HG03571 (cell line): ENCODE data around the gene ANK2.

Source experiments
- ATAC-seq: cut with Tn5 transposase; IDR thresholded peaks from one replicate; pipeline ENCODE4 v1.9.1; 2021; ENCODE audit not compliant: unreplicated experiment

ANK2 gene

GRCh38 chr4:113049421-113050370, at the start of gene ANK2:
Gene ANK2, plus strand, starts transcription at chr4:113049653. Its CDS starts 76 bp downstream, at chr4:113049729.
- no peak for ATAC-seq

DNA sequence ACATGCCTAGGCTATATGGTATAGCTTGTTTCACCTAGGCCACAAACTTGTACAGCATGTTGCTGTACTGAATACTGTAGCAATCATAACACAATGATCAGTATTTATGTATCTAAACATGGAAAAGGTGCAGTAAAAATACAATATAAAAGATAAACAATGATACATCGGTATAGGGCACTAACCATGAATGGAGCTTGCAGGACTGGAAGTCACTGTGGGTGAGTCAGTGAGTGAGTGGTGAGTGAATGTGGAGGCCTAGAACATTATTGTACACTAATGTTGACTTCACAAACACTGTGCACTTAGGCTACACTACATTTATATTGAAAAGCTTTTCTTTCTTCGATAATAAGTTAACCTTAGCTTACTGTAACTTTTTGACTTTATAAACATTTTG, 45.6 kb upstream of the ANK2 start:
- ATAC-seq, result no peak

DNA sequence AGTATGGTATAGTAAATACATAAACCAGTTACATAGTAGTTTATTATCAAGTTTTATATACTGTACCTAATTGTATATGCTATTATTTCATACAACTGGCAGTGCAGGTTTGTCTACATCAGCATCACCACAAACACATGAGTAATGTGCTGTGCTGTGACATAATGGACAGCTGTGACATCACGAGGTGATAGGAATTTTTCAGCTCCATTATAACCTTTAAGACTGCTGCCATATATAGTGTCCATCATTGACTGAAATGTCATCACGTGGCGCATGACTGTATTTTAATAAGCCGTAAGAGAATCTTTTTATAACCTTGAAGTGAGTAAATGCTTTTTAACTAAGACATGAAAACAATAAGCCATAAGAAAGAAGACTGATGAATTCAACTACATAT, 44.8 kb upstream of the ANK2 start:
- no peak for ATAC-seq

GRCh38 chr4:113006632-113007031, 42.8 kb upstream of the ANK2 start:
- no peak for ATAC-seq

DNA sequence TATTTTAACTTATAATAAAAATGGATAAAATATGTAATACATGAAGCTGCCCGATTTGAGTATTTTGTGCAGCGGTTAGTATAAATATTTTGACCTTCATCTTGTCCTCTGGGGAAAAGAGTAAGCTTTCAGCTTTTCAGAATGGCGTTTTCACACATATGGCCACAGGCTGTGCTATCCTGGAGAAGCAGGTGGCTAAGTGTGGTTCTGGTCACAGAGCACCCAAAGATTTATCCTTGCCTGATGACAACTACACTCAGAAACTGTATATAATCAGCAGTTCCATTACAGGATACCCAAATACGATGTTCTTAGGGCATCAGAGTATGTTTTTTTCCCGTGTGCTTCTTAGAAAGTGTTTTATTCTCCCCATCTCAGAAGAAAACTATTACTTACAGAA, 42.3 kb upstream of the ANK2 start:
- ATAC-seq, result no peak

DNA sequence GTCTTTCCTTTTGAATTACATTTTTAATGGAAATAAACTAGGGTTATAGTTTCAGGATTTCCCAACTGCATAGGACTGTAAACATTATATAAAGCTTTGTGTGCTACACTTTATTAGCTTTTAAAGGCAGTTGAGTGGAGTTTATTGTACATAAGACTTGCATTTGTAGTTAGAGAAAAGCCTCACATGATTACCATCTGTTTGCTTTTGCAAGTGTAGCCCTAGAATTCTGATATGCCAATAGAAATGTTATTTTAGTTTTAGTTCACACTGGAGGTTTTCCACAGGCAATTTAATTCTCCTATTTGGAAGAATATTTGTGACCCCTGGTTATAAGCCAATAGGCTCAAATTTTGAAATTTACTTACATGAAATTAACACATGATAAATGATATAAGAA, 41.3 kb upstream of the ANK2 start:
- no peak for ATAC-seq

GRCh38 chr4:113008716-113009115, 40.7 kb upstream of the ANK2 start:
- ATAC-seq, result no peak

DNA sequence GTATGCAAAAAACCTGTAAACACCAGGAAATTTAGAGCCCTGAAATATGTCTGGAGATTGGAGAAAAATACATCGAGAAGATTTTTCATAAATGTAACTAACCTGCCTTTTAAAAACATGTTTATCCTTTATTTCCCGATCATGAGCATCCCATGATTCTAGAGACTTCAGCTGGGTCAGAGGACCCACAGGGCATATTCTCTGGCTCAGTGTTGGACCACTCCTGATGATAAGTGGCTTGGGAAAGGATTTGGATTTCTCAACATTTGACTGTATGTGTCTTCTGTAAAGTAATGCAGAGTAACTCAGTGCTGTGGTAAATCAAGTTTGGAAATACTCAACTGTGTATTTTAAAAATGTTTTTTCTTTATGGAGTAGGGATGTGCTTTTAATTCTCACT, 40.0 kb upstream of the ANK2 start:
- ATAC-seq, result no peak

DNA sequence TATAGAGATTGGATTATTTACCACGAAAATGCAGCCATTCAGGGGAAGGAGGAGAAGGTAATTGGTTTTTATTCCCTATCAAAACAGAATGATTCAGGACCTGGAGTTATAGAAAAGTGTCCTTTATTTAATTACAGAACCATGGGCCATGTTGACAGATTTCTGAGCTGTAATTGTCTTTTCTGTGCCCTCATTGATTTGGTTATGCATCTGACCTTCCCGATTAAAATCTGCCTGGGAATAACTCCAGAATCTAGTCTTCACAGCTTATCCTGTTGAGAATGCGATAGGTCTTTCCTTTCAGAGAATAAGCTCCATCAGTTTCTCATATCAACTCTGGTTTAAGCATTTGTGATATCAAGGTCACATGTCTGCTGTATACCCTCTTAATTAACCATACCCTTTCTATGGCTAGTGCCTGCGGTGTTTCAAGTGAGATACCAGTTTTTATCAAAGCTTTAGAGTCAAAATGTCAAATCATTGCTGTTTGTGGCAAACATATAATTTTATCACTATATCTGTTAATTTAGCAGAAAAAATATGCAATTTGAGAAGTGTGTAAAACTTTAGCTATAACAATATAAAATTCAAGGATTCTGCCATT, 37.2 kb upstream of the ANK2 start:
- ATAC-seq, result no peak

DNA sequence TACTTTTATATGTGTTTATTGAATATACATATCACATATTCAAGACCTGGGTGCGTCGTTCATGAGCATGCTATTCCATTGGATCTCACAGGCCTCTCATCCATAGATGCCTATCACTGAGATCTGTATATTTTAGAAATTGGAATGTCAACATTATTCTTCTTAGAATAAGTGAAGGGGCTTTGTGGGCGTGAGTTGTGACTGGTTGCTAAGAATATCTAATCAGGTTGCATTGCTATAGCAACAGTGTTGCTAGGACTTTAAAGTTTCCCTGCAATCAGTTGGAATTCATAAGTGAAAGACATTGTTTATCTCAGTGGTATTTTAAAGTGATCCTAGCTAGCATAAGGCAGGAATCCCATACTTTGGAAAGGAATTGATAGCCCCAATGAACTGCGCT, 36.7 kb upstream of the ANK2 start:
- ATAC-seq, result no peak

GRCh38 chr4:113013751-113014150, 35.7 kb upstream of the ANK2 start:
- no peak for ATAC-seq

GRCh38 chr4:113016377-113016776, 33.1 kb upstream of the ANK2 start:
- no peak for ATAC-seq

DNA sequence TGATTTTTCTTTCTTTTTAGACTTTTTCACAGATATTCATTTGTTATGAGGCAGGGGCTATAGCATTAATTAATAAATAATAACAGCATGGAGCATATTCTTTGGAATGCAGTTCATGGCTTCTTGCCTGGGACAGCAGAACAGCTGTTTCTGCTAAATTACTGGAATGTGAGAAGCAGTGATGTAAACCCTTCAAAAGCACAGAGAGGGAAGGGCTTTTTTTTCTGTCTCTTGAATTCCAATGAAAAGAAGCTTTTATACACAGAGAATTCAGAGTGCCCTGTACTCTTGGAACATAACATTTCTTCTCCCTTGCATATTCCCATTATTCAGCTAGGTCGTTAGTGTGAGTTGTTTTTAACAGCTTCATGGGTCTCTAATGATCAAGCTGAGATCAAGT, 28.5 kb upstream of the ANK2 start:
- ATAC-seq, result no peak

DNA sequence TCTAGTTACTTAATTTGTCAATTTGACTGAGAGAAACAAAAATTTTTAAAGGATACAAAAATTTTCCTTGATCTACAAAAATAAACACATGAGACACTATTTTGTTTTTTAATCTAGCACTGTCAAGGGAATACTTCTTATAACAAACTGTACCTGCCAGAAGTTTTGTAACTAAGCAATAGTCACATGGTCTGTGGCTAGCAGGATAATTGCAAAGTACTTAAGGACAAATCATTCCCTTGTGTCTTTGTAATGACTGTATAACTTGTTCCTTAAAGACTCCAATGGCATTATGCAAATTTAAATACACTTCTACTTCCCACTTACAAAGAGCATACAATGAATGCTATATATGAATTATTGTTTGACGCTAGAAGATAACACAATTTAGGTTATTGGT, 25.1 kb upstream of the ANK2 start:
- ATAC-seq, result no peak

DNA sequence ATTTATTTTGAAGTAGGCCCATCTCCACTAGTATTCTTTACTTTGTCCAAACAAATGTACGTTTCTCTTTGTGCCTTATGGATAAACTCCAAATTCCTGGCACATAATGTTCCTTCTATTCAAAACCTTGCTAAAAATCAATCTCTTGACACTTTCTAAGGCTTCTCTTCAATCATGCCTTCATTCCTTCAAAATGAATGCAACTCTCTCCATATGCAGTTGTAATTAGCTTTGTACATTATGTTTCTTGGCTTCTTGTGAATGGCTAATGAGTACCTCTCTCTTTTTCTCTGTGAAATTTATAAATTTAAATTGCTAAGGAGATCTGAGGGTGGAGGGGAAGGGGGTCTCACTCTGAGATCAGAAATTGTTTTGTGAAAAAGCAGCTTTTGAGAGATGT, 24.0 kb upstream of the ANK2 start:
- no peak for ATAC-seq

DNA sequence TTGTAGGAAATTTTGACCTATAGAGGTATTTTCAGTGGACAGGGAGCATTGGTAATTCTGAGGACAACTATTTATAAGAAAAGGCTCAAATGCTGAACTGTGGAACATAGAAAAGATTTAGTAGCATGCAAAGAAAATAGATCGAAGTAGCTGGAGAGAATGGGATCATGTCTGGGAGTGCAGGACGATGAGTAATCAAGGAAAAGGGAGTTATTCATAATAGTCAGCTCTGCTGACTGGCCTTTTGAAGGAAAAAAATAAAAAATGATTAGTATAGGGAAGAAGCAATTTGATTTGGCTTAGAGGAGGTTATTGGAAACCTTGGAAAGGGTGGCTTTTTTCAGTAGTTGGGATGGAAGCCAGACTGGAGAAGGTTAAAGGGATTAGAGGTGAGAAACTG, 22.9 kb upstream of the ANK2 start:
- ATAC-seq, result no peak

DNA sequence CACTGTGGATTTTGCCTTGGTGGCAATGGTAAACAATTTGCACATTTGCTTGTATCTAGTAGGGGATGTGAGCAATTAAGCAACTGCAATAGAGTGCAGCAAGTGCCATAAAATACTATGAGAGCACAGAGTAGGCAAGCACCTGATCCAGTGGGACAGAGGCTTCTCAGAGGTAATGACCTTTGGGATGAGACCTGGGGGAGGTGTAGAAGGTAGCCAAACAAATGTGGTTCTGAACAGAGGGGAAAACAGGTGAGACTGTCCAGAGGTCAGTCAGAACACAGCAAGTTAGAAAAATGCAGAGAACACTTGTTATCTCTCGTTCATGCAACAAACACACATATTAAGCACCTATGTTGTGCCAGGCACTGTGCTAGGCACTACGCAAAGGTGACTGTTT, 21.4 kb upstream of the ANK2 start:
- ATAC-seq, result no peak

DNA sequence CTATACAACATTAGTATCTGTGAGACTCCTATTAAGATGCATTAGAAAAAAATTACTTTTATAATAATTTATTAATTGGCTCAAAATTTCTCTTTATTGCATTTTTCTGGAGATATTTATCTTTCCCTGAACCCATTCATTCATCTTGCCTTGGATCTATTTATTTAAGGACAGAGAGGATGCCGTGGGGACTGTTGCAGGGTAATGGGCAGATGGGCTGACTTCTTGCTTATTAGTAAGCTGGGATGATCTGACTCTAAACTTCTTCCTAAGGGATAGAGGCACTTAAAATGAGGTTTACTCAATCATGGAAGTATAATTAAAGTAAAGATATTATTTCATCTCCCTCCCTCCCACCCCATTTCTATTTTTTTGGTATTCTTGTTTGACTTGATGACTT, 18.2 kb upstream of the ANK2 start:
- no peak for ATAC-seq

- no peak for ATAC-seq
These were observed 8.7 kb upstream of the ANK2 start for GRCh38 chr4:113040793-113041192.

- no peak for ATAC-seq
These were observed 7.0 kb upstream of the ANK2 start for GRCh38 chr4:113042502-113042901.

- ATAC-seq, result no peak
These were observed 5.9 kb upstream of the ANK2 start for GRCh38 chr4:113043591-113043990.

DNA sequence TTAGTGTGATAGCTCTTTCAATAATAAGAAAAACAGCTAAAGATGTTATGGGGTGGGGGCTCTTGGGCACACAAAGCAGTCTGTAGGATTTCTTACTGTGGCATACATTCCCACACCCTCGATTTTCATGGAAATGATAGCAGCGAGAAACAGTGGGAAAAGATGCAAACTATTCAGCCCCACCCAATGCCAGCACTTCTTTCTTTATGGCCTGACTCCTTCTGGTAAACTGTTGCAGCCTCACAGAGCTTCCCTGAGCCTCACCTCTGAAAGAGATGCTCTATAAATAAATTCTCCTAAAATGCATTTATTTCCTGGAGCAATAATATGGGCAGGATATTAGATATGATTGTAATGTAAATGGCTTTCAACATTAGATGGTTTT, 910 bp downstream of the ANK2 start:
- no peak for ATAC-seq

GRCh38 chr4:113050837-113051236, 1.4 kb downstream of the ANK2 start:
- ATAC-seq, result no peak
